HEK293 (cell line): ENCODE measurements around the gene ITGB1.

ENCODE experiments used
- CTCF ChIA-PET: fragments of 350-600 bp; formaldehyde crosslinking; extraction: SDS; loops from one replicate; lab custom pipeline; 2021; ENCODE audit warnings: antibody characterized with exemption; lab: Yijun Ruan, JAX
- POLR2A ChIA-PET: fragments of 300-600 bp; formaldehyde crosslinking; extraction: SDS; loops from one replicate; lab custom pipeline; 2020; ENCODE audit warnings: antibody characterized with exemption, inconsistent platforms; lab: Yijun Ruan, JAX
- H3K27ac ChIP-seq: fragments of 200-500 bp; sonication (Bioruptor generic); 2 replicates; pipeline ENCODE4 v1.5.1; 2014; ENCODE audit warnings: low read depth, low read length, control low read depth, inconsistent platforms; ENCODE audit errors: extremely low read depth
- H3K36me3 ChIP-seq, 2 experiments: fragments of 200-500 bp in 1 of 2; sonication (Bioruptor generic) in 1 of 2; 1 replicate in 1 of 2; 2 replicates in 1 of 2; pipeline ENCODE4 v1.5.1; 2014 to 2017; ENCODE audit warnings: inconsistent platforms in 2 of 2, low read length in 2 of 2; ENCODE audit not compliant: control insufficient read depth in 2 of 2, insufficient read depth in 1 of 2
- H3K4me1 ChIP-seq: fragments of 200-500 bp; sonication (Bioruptor generic); 2 replicates; pipeline ENCODE4 v1.5.1; 2014; ENCODE audit warnings: mild to moderate bottlenecking, low read length, inconsistent platforms; ENCODE audit not compliant: control insufficient read depth, insufficient read depth
- H3K4me3 ChIP-seq: 2 replicates; pipeline ENCODE4 v1.5.1; 2011; ENCODE audit warnings: low read depth, mild to moderate bottlenecking, control low read depth, low read length, moderate library complexity
- H3K9me3 ChIP-seq: fragments of 200-500 bp; sonication (Bioruptor generic); 2 replicates; pipeline ENCODE4 v1.5.1; 2014; ENCODE audit warnings: low read depth, low read length, inconsistent platforms; ENCODE audit not compliant: control insufficient read depth, insufficient read depth
- KLF1 ChIP-seq: fragments of 450-650 bp; formaldehyde crosslinking; IDR thresholded peaks from 2 replicates; pipeline ENCODE4 v1.5.1; 2016; ENCODE audit warnings: missing biosample characterization, missing genetic modification characterization
- KLF8 ChIP-seq: fragments of 450-650 bp; formaldehyde crosslinking; IDR thresholded peaks from 2 replicates; pipeline ENCODE4 v1.5.1; 2016; ENCODE audit warnings: missing biosample characterization, missing genetic modification characterization
- TCF7L2 ChIP-seq: IDR thresholded peaks from 2 replicates; pipeline ENCODE4 v1.6.1; 2011; ENCODE audit warnings: low read depth, mild to moderate bottlenecking, inconsistent platforms, low read length, moderate library complexity, borderline replicate concordance
- ZBTB21 ChIP-seq: fragments of 450-650 bp; formaldehyde crosslinking; IDR thresholded peaks from 2 replicates; pipeline ENCODE4 v1.5.1; 2017; ENCODE audit warnings: missing biosample characterization, missing genetic modification characterization
- ZEB2 ChIP-seq: fragments of 450-650 bp; formaldehyde crosslinking; IDR thresholded peaks from 2 replicates; pipeline ENCODE4 v1.5.1; 2016; ENCODE audit warnings: missing biosample characterization, missing genetic modification characterization
- ZNF133 ChIP-seq: fragments of 450-650 bp; formaldehyde crosslinking; IDR thresholded peaks from 2 replicates; pipeline ENCODE4 v1.5.1; 2016; ENCODE audit warnings: missing biosample characterization, missing genetic modification characterization
- ZNF19 ChIP-seq: fragments of 450-650 bp; formaldehyde crosslinking; IDR thresholded peaks from 2 replicates; pipeline ENCODE4; 2016; ENCODE audit warnings: missing biosample characterization, missing genetic modification characterization, low read depth
- ZNF211 ChIP-seq: fragments of 450-650 bp; formaldehyde crosslinking; IDR thresholded peaks from 2 replicates; pipeline ENCODE4 v1.5.1; 2016; ENCODE audit warnings: low read depth, missing biosample characterization, missing genetic modification characterization
- ZNF354C ChIP-seq: fragments of 450-650 bp; formaldehyde crosslinking; IDR thresholded peaks from 2 replicates; pipeline ENCODE4 v1.5.1; 2016; ENCODE audit warnings: missing biosample characterization, missing genetic modification characterization, low read depth, borderline replicate concordance
- ZNF501 ChIP-seq: fragments of 450-650 bp; formaldehyde crosslinking; IDR thresholded peaks from 2 replicates; pipeline ENCODE4 v1.5.1; 2016; ENCODE audit warnings: missing biosample characterization, missing genetic modification characterization
- ZNF544 ChIP-seq: fragments of 450-650 bp; formaldehyde crosslinking; IDR thresholded peaks from 2 replicates; pipeline ENCODE4 v1.5.0; 2017; ENCODE audit warnings: missing biosample characterization, missing genetic modification characterization
- ZNF660 ChIP-seq: fragments of 450-650 bp; IDR thresholded peaks from 2 replicates; pipeline ENCODE4 v1.5.1; 2018; ENCODE audit warnings: missing biosample characterization, mild to moderate bottlenecking, missing genetic modification characterization
- ZNF747 ChIP-seq: fragments of 450-650 bp; formaldehyde crosslinking; IDR thresholded peaks from 2 replicates; pipeline ENCODE4 v1.5.1; 2016; ENCODE audit warnings: missing biosample characterization, missing genetic modification characterization
- TF ChIP-seq, protein P1 (sequence below): fragments of 450-650 bp; formaldehyde crosslinking; IDR thresholded peaks from 2 replicates; pipeline ENCODE4 v1.5.1; 2016; ENCODE audit warnings: missing biosample characterization, missing genetic modification characterization, borderline replicate concordance
- TF ChIP-seq, protein P2 (sequence below): fragments of 450-650 bp; formaldehyde crosslinking; IDR thresholded peaks from 2 replicates; pipeline ENCODE4 v1.5.1; 2016; ENCODE audit warnings: missing biosample characterization, missing genetic modification characterization
- TF ChIP-seq, protein P3 (sequence below): fragments of 450-650 bp; formaldehyde crosslinking; IDR thresholded peaks from 2 replicates; pipeline ENCODE4 v1.5.1; 2016; ENCODE audit warnings: missing biosample characterization, missing genetic modification characterization

Gene ITGB1

DNA sequence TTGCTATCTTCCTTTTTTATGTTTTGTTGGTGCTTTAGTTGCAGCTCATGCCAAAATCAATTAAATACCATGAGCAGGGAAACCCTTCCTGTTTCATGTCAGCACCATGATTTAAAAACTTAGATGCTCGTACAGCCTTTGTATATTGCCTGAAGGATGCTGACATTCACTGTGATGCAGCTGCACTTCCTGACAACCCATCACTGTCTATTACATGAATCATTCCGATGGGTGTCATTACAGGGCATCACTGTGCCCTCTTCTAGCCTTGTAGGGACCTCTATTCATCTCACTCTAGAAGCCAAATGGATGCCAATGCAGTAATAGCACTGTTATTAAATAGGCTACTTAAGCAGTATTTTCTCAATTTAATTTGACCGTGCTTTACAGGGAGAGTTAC is 18.3 kb upstream of the ITGB1 start:
- CTCF ChIA-PET, result interaction anchor here (0.6 kb wide), 1 partner anchor 824 kb away, joined by 3 read pairs; no protein-coding TSS in a partner anchor
- H3K4me1 ChIP-seq, result no peaks in the 10 kb centered on the region
- H3K27ac ChIP-seq, result no peak overlapping the region
- no peaks in the 10 kb centered on the region for H3K9me3 ChIP-seq
- POLR2A ChIA-PET, result no interaction called here
- H3K36me3 ChIP-seq, result no peaks in the 10 kb centered on the region
- no peak for TF ChIP-seq ZNF544 (tag by site-specific recombination)
- no peak for TF ChIP-seq ZBTB21 (tag by site-specific recombination)
- TF ChIP-seq KLF1 (tag by site-specific recombination), result no peak
- TF ChIP-seq TCF7L2, result no peak
- TF ChIP-seq, protein P1, sequence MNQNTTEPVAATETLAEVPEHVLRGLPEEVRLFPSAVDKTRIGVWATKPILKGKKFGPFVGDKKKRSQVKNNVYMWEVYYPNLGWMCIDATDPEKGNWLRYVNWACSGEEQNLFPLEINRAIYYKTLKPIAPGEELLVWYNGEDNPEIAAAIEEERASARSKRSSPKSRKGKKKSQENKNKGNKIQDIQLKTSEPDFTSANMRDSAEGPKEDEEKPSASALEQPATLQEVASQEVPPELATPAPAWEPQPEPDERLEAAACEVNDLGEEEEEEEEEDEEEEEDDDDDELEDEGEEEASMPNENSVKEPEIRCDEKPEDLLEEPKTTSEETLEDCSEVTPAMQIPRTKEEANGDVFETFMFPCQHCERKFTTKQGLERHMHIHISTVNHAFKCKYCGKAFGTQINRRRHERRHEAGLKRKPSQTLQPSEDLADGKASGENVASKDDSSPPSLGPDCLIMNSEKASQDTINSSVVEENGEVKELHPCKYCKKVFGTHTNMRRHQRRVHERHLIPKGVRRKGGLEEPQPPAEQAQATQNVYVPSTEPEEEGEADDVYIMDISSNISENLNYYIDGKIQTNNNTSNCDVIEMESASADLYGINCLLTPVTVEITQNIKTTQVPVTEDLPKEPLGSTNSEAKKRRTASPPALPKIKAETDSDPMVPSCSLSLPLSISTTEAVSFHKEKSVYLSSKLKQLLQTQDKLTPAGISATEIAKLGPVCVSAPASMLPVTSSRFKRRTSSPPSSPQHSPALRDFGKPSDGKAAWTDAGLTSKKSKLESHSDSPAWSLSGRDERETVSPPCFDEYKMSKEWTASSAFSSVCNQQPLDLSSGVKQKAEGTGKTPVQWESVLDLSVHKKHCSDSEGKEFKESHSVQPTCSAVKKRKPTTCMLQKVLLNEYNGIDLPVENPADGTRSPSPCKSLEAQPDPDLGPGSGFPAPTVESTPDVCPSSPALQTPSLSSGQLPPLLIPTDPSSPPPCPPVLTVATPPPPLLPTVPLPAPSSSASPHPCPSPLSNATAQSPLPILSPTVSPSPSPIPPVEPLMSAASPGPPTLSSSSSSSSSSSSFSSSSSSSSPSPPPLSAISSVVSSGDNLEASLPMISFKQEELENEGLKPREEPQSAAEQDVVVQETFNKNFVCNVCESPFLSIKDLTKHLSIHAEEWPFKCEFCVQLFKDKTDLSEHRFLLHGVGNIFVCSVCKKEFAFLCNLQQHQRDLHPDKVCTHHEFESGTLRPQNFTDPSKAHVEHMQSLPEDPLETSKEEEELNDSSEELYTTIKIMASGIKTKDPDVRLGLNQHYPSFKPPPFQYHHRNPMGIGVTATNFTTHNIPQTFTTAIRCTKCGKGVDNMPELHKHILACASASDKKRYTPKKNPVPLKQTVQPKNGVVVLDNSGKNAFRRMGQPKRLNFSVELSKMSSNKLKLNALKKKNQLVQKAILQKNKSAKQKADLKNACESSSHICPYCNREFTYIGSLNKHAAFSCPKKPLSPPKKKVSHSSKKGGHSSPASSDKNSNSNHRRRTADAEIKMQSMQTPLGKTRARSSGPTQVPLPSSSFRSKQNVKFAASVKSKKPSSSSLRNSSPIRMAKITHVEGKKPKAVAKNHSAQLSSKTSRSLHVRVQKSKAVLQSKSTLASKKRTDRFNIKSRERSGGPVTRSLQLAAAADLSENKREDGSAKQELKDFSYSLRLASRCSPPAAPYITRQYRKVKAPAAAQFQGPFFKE (tag by site-specific recombination), result no peak
- TF ChIP-seq ZNF501 (tag by site-specific recombination), result no peak
- no peak for TF ChIP-seq ZNF211 (tag by site-specific recombination)
- no peak for TF ChIP-seq ZEB2 (tag by site-specific recombination)
- TF ChIP-seq ZNF747 (tag by site-specific recombination), result no peak
- TF ChIP-seq, protein P2, sequence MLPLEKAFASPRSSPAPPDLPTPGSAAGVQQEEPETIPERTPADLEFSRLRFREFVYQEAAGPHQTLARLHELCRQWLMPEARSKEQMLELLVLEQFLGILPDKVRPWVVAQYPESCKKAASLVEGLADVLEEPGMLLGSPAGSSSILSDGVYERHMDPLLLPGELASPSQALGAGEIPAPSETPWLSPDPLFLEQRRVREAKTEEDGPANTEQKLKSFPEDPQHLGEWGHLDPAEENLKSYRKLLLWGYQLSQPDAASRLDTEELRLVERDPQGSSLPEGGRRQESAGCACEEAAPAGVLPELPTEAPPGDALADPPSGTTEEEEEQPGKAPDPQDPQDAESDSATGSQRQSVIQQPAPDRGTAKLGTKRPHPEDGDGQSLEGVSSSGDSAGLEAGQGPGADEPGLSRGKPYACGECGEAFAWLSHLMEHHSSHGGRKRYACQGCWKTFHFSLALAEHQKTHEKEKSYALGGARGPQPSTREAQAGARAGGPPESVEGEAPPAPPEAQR (tag by site-specific recombination), result no peak
- no peak for TF ChIP-seq ZNF133 (tag by site-specific recombination)
- no peak for TF ChIP-seq ZNF354C (tag by site-specific recombination)
- TF ChIP-seq ZNF19 (tag by site-specific recombination), result no peak
- no peak overlapping the region for H3K4me3 ChIP-seq

DNA sequence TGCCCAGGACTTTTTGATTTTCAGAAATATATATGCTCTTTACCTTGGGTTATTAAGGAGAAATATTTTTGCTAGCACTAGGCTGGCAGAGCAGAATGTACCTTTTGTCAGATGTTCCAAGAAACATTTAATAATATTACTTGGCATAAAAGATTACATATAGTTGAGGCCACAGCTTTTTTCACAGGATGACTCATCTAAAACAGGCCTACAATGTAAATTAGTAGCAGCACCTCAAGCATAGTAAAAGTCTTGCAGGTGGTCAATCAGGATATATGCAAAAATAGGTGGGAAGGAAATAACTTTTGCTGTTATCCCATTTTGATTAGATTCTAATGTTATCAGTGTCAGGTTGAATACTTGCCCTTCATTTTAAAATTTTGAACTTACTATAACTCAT is 14.9 kb upstream of the ITGB1 start:
- no peaks in the 10 kb centered on the region for H3K4me1 ChIP-seq
- H3K36me3 ChIP-seq, result no peaks in the 10 kb centered on the region
- H3K27ac ChIP-seq, result no peak overlapping the region
- POLR2A ChIA-PET, result no interaction called here
- CTCF ChIA-PET, result interaction anchor here (0.9 kb wide), 1 partner anchor 37 kb away, joined by 3 read pairs; no protein-coding TSS in a partner anchor
- no peaks in the 10 kb centered on the region for H3K9me3 ChIP-seq
- no peak overlapping the region for H3K4me3 ChIP-seq
- TF ChIP-seq ZNF660 (tag by site-specific recombination) (peak; percentile 42; the same call in 1 of the 2 replicates), KLF8 (tag by site-specific recombination) (no peak), ZBTB21 (tag by site-specific recombination) (no peak)
- TF ChIP-seq, protein P3, sequence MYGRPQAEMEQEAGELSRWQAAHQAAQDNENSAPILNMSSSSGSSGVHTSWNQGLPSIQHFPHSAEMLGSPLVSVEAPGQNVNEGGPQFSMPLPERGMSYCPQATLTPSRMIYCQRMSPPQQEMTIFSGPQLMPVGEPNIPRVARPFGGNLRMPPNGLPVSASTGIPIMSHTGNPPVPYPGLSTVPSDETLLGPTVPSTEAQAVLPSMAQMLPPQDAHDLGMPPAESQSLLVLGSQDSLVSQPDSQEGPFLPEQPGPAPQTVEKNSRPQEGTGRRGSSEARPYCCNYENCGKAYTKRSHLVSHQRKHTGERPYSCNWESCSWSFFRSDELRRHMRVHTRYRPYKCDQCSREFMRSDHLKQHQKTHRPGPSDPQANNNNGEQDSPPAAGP, result no peak
